Stimulated activated CD4-positive, alpha-beta T cell treated with anti-CD3 and anti-CD28 coated beads, Interleukin-12 subunit alpha, Interleukin-12 subunit beta, amount 100 ng/mL, for 4 hours (primary cell): Measurements from ENCODE around the gene RABEPK.
A peak's percentile ranks its signal among the peaks of the same experiment; 100 is the strongest.
"Not testable (repeated sequence)": the region's sequence is repeated elsewhere in the genome, so short reads cannot be mapped to it uniquely, and the experiment has no call there.

Experiments
- DNase-seq: peaks from one replicate; pipeline ENCODE4 v3.0.0-alpha.2; 2020

The RABEPK gene

GRCh38 chr9:125200216-125201047 lies at the start of gene RABEPK:
TSS of gene RABEPK (plus strand) at chr9:125200542. CDS start at chr9:125203014, 2,472 bp downstream.
- DNase-seq, result peak; percentile 92

DNA sequence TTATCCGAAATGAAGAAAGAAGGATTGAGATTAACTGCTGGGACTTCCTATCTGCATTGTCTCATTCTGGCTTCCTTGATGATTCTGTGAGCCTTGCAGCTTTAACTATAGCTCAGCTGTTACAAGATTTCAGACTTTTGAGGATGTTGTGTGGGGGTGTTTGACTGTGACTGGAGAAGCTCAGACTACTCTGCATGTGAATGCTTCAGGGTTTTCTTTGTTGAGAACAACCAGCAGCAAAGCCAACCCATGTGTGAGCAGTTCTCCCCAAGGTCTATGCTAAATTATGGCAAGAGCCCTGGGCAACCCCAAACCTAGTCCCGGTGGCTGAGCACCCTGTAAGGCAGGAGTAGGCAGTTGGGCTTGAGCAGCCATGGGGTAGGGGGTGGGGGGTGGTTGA lies 48.6 kb upstream of the RABEPK start:
- no peak for DNase-seq

DNA sequence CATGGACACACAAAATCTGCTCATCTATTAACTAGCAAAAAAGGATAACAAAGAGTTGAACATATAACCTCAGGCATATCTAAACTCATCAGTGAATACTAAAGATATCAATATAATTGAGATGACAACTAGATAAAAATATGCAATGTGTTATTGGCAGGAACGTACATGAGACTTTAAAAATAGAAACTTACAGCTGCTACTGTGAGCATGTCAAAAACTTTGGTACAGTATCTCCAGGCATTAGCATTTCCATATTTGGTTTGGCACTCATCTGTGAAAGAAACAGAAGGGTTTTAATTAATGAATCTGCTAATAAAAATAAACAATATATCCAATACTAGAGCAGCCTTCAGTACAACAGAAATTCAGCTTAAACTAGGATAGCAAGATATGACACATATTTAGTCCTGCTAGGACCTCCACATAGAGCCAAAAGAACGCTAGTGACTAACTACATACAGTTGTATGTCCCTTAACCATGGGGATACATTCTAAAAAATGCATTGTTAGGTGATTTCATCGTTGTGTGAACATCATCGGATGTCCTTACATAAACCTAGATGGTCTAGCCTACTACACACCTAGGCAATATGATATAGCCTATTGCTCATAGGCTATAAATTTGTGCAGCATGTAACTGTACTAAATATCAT lies 46.5 kb upstream of the RABEPK start:
- DNase-seq, result no peak

GRCh38 chr9:125156551-125156950 lies 43.8 kb upstream of the RABEPK start:
- no peak for DNase-seq

DNA sequence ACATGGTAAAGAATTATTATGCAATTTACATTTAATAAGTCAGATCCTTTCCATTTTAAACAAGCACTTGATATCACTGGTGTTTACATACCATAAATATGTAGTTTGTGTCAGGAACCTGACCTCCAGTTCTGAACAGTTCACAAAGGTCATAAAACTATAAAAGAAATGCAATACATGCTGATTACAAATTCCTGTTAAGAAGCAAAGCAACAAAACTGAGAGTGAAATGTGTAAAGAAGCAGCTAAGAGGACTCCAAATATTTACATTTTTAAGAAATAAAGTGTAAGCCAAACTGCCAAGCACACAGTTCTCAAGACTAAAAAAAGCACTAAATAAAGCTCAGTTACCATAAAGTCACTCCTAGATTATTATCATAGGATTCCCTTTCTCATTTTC lies 39.6 kb upstream of the RABEPK start:
- no peak for DNase-seq

- DNase-seq, result no peak
These were observed 38.9 kb upstream of the RABEPK start for GRCh38 chr9:125161284-125161918.

GRCh38 chr9:125162891-125163290 lies 37.5 kb upstream of the RABEPK start:
- DNase-seq, result not testable (repeated sequence)

GRCh38 chr9:125166762-125167161 lies 33.6 kb upstream of the RABEPK start:
- DNase-seq, result no peak

DNA sequence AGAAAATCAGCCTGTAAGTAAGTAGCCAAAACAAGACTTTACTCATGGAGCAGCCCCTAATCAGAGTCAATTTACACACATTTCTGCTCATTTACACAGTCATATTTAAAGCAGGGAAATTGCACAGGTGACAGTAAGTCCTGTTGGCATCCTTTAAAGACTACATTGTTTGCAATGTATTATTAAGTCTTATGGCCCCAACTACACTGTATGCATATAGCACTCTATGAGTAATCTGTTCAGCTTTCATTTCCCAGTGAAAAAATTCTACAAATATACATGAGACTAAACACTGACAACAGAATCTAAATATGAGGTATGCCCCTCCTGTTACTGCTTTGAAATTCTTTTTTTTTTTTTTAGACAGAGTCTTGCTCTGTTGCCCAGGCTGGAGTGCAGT lies 30.4 kb upstream of the RABEPK start:
- no peak for DNase-seq

GRCh38 chr9:125172031-125172755 lies 28.1 kb upstream of the RABEPK start:
- no peak for DNase-seq

DNA sequence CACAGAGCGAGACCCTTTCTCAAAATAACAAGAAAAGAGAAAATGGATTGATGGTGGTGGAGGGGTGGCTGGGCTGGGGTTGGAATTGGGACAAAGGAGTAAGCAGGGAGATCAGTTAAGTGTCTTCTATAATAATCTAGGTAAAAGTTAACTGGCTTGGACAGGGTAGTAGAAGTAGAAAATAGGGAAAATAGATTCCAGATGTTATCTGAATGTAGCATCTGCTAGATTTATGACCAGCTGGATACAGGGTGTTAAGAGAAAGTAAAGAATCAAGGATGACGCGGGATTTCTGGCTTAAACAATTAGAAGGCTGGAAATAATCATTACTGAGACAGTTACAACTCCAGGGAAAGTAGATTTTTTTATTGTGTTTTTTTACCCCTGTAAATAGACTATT lies 23.7 kb upstream of the RABEPK start:
- DNase-seq, result no peak

DNA sequence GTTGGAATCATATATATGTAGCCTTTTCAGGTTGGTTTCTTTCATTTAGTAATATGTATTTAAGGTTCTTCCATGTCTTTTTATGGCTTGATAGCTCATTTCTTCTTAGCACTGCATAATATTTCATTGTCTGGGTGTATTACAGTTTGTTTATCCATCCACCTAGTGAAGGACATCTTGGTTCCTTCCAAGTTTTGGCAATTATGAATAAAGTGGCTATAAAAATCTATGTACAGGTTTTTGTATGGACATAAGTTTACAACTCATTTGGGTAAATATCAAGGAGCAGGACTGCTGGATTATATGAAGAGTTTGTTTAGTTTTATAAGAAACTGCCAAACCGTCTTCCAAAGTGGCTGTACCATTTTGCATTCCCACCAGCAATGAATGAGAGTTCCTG lies 22.5 kb upstream of the RABEPK start:
- DNase-seq, result no peak

DNA sequence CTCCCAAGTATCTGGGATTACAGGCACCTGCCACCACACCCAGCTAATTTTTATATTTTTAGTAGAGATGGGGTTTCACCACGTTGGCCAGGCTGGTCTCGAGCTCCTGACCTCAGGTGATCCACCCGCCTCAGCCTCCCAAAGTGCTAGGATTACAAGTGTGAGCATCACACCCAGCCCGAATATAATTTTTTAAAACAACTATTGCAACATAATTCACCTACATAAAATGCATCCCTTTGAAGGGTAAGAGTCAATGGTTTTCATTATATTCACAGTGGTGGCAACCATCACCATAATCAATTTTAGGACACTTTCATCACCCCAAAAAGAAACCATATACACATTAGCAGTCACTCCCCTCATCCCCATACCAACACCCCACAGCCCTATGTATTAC lies 20.6 kb upstream of the RABEPK start:
- DNase-seq, result not testable (repeated sequence)

- DNase-seq, result no peak
These were observed 19.5 kb upstream of the RABEPK start for GRCh38 chr9:125180876-125181275.

- not testable (repeated sequence) for DNase-seq
These were observed 18.6 kb upstream of the RABEPK start for GRCh38 chr9:125181756-125182155.

- DNase-seq, result no peak
These were observed 17.3 kb upstream of the RABEPK start for GRCh38 chr9:125183054-125183453.

GRCh38 chr9:125183561-125183960 lies 16.8 kb upstream of the RABEPK start:
- no peak for DNase-seq

DNA sequence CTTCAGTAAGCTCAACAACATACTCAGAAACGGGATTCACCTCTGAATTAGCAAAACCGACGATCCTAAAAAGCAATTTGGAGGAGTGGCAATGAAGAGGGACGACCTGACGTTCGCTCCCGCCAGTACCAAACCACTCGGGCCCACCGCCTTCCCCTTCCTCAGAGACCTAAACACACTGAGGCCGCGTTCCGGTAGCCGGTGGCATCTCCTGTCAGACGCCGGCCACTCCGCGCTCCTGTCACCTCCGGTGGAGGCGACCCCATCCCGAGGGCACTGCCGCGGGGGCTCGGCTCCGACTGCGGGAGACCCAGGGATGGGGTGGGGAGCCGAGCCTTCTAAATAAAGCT lies 11.4 kb upstream of the RABEPK start:
- peak; percentile 25 for DNase-seq

- DNase-seq, result peak; percentile 97
These were observed 10.7 kb upstream of the RABEPK start, which contains the start of gene PPP6C for GRCh38 chr9:125189361-125190289. TSS of gene PPP6C (minus strand) at chr9:125189803. CDS start at chr9:125189718, 85 bp downstream.

DNA sequence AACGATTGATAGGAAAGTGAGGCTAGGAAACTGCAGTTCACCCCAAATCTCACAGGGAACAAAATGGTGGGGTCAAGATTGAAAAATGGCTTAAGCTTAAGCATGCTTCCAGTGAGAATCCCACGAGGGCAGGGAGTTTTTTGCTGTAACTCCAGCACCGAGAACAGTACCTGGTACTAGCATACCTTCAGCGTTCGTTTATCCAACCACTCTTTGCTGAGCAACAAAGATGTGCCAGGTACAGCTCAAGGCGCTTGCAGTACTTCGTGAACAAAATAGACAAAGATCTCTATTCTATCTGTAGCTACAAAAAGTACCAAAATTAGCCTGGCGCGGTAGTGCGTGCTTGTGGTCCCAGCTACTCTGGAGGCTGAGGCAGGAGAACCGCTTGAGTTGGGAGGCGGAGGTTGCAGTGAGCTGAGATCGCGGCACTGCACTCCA lies 10.0 kb upstream of the RABEPK start:
- DNase-seq, result no peak

DNA sequence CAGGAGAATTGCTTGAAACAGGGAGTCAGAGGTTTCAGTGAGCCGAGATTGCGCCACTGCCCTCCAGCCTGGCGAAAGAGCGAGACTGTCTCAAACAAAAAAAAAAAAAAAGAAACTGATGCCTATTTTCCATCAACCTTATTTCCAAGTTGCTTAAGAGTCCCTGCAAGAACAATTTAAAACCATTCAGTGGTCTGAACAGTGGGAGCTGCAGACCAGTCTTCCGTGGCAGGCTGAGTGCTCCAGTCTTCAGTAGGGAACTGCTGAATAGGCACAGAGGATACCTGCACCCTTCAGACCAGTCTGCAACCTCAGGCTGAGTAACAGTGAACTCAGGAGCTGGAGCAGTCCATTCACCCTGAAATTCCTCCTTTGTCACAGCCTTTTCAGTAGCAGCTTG lies 5.9 kb upstream of the RABEPK start:
- not testable (repeated sequence) for DNase-seq

- DNase-seq, result not testable (repeated sequence)
These were observed 4.8 kb upstream of the RABEPK start for GRCh38 chr9:125195591-125195990.
